SU-DHL-6 (cell line): ENCODE data around the gene CYFIP2.

Experiments
- H2AFZ ChIP-seq: fragments of 200-600 bp; sonication (generic); 2 replicates; pipeline ENCODE4 v1.6.1; 2014; ENCODE audit warnings: low read depth, mild to moderate bottlenecking, moderate library complexity, mixed read lengths, antibody characterized with exemption, low read length; ENCODE audit not compliant: severe bottlenecking
- H3F3A ChIP-seq: fragments of 200-600 bp; shearing (Covaris generic); 2 replicates; pipeline ENCODE4 v1.6.0; 2016; ENCODE audit warnings: antibody characterized with exemption, mild to moderate bottlenecking; ENCODE audit not compliant: insufficient read depth
- H3K27ac ChIP-seq: fragments of 200-600 bp; sonication (generic); 2 replicates; pipeline ENCODE4 v1.5.1; 2016; ENCODE audit warnings: low read depth, mild to moderate bottlenecking, low read length, moderate library complexity, mixed read lengths
- H3K27me3 ChIP-seq: fragments of 200-600 bp; sonication (generic), shearing (Covaris generic); 2 replicates; pipeline ENCODE4 v1.6.0; 2014; ENCODE audit warnings: mild to moderate bottlenecking, low read length
- H3K36me3 ChIP-seq: fragments of 200-600 bp; sonication (generic); 2 replicates; pipeline ENCODE4 v1.6.1; 2014; ENCODE audit warnings: mild to moderate bottlenecking, low read length, mixed read lengths
- H3K4me2 ChIP-seq: fragments of 300-600, 200-600 bp; shearing (Covaris generic), sonication (generic); 2 replicates; pipeline ENCODE4 v1.6.0; 2014; ENCODE audit warnings: low read length, low read depth, mild to moderate bottlenecking; ENCODE audit not compliant: poor library complexity, severe bottlenecking
- H3K4me3 ChIP-seq: fragments of 200-600 bp; sonication (generic); 2 replicates; pipeline ENCODE4 v1.5.1; 2014; ENCODE audit warnings: antibody characterized with exemption, low read length, mild to moderate bottlenecking, mixed read lengths; ENCODE audit not compliant: insufficient read depth, poor library complexity, severe bottlenecking
- H3K79me2 ChIP-seq: fragments of 200-600 bp; sonication (generic); 2 replicates; pipeline ENCODE4 v1.6.1; 2014; ENCODE audit warnings: mild to moderate bottlenecking, low read length, moderate library complexity; ENCODE audit not compliant: insufficient read depth
- H3K9ac ChIP-seq: fragments of 200-600 bp; sonication (generic); 2 replicates; pipeline ENCODE4 v1.7.0; 2014; ENCODE audit warnings: mild to moderate bottlenecking, low read length
- H3K9me2 ChIP-seq: fragments of 200-600 bp; sonication (generic); replicated peaks from 2 replicates; pipeline ENCODE4 v1.6.1; 2014; ENCODE audit warnings: low read length; ENCODE audit not compliant: insufficient read depth
- H3K9me3 ChIP-seq: fragments of 200-600 bp; sonication (generic); 2 replicates; pipeline ENCODE4 v1.6.1; 2014; ENCODE audit warnings: low read length, mixed read lengths; ENCODE audit not compliant: insufficient read depth
- H4K20me1 ChIP-seq: fragments of 200-600 bp; sonication (generic); 2 replicates; pipeline ENCODE4 v1.6.1; 2014; ENCODE audit warnings: low read depth, mild to moderate bottlenecking, antibody characterized with exemption, low read length, moderate library complexity, mixed read lengths
- CTCF ChIP-seq: fragments of 200-600 bp; sonication (generic); IDR thresholded peaks from one replicate; pipeline ENCODE4 v1.5.1; 2017; ENCODE audit warnings: antibody characterized with exemption, mild to moderate bottlenecking, low read length, moderate library complexity; ENCODE audit not compliant: insufficient read depth, poor library complexity, severe bottlenecking
- EZH2phosphoT487 ChIP-seq: fragments of 200-600 bp; sonication (generic), shearing (Covaris generic); conservative IDR thresholded peaks from 2 replicates; pipeline ENCODE4 v1.6.1; 2018; ENCODE audit warnings: mild to moderate bottlenecking, antibody characterized with exemption, low read length, moderate library complexity, mixed read lengths

The CYFIP2 gene

GRCh38 chr5:157258450-157258849, 7.5 kb upstream of the CYFIP2 start:
- Histone ChIP-seq H3K27ac (no peak overlapping the region), H3K79me2 (no peaks in the 10 kb centered on the region), H3K4me3 (no peak overlapping the region), H3K27me3 (no peaks in the 10 kb centered on the region), H3F3A (no peaks in the 10 kb centered on the region), H4K20me1 (no peaks in the 10 kb centered on the region), H2AFZ (no peak overlapping the region), H3K4me2 (no peak overlapping the region), H3K9me2 (no peaks in the 10 kb centered on the region), H3K9me3 (no peaks in the 10 kb centered on the region), H3K36me3 (no peaks in the 10 kb centered on the region), H3K9ac (no peak overlapping the region)
- TF ChIP-seq EZH2phosphoT487: no peak
- no peak for TF ChIP-seq CTCF

- Histone ChIP-seq H3K9me2 (no peaks in the 10 kb centered on the region), H3K27me3 (no peaks in the 10 kb centered on the region)
- no peak for TF ChIP-seq CTCF
- TF ChIP-seq EZH2phosphoT487: no peak
These were observed 6.2 kb upstream of the CYFIP2 start for GRCh38 chr5:157259699-157260098.

GRCh38 chr5:157263496-157264090, 2.3 kb upstream of the CYFIP2 start:
- H2AFZ ChIP-seq: no peak overlapping the region
- no peak overlapping the region for H3K27ac ChIP-seq
- no peaks in the 10 kb centered on the region for H4K20me1 ChIP-seq
- H3K27me3 ChIP-seq: no peaks in the 10 kb centered on the region
- peaks cover 24% of the 10 kb centered on the region for H3K79me2 ChIP-seq
- no peak overlapping the region for H3K4me2 ChIP-seq
- TF ChIP-seq CTCF (no peak), EZH2phosphoT487 (no peak)
- H3F3A ChIP-seq: peaks cover 16% of the 10 kb centered on the region
- no peaks in the 10 kb centered on the region for H3K9me2 ChIP-seq
- no peak overlapping the region for H3K4me3 ChIP-seq
- H3K36me3 ChIP-seq: no peaks in the 10 kb centered on the region
- H3K9ac ChIP-seq: no peak overlapping the region
- no peaks in the 10 kb centered on the region for H3K9me3 ChIP-seq

More at GRCh38 chr5:157259699-157260098, 6.2 kb upstream of the CYFIP2 start:
- Histone ChIP-seq H3F3A (no peaks in the 10 kb centered on the region; the same call in 1 of the 2 replicates), H3K4me3 (no peak overlapping the region), H3K4me2 (no peak overlapping the region), H4K20me1 (no peaks in the 10 kb centered on the region), H3K9me3 (no peaks in the 10 kb centered on the region), H2AFZ (no peak overlapping the region), H3K36me3 (no peaks in the 10 kb centered on the region), H3K27ac (no peak overlapping the region), H3K9ac (no peak overlapping the region), H3K79me2 (no peaks in the 10 kb centered on the region)
